ENCODE results near the gene DNAJC13. TPM values are rescaled to one million over a fixed set of nuclear protein-coding genes. Genes with fewer than 3 reads are reported as not detected.

Gene DNAJC13
- total RNA-seq, 1 experiment from 2014 or later, result 18.1 TPM

GRCh38 chr3:132378846-132379245 is 38.5 kb upstream of the DNAJC13 start:
- Histone ChIP-seq H2BK15ac (ENCODE audit: low read depth, low read length) (0 out of 2 replicates have a peak overlapping the region, but pooled peaks have one; percentile 38), H3K4ac (ENCODE audit: low read depth, low read length) (no peak overlapping the region), H3T11ph (ENCODE audit: low read length) (no peak overlapping the region), H2AFZ (ENCODE audit: low read length) (no peak overlapping the region), H2BK12ac (ENCODE audit: insufficient read length, low read depth, low read length) (peak overlapping the region; percentile 74), H4K91ac (ENCODE audit: insufficient read length, low read depth, low read length) (no peak overlapping the region), H3K79me1 (ENCODE audit: insufficient read depth, low read depth, low read length, poor library complexity, severe bottlenecking) (no peaks in the 10 kb centered on the region), H4K20me1 (ENCODE audit: control insufficient read depth, insufficient read depth, insufficient read length) (no peaks in the 10 kb centered on the region), H3K27me3 (ENCODE audit: insufficient read depth, low read length) (no peaks in the 10 kb centered on the region), H3K4me2 (ENCODE audit: insufficient read depth, insufficient read length, low read length) (no peak overlapping the region), H3K9ac (ENCODE audit: extremely low read depth, insufficient read length, low read length) (no peak overlapping the region), H3K79me2 (ENCODE audit: insufficient read depth, low read length) (no peaks in the 10 kb centered on the region), H2BK5ac (ENCODE audit: insufficient read length, low read length) (no peak overlapping the region), H3K56ac (ENCODE audit: insufficient read length, low read depth, low read length) (no peak overlapping the region), H2BK20ac (ENCODE audit: low read depth, low read length, poor library complexity, severe bottlenecking) (no peak overlapping the region), H4K5ac (ENCODE audit: insufficient read length, low read depth, low read length) (no peak overlapping the region), H3K18ac (ENCODE audit: insufficient read length, low read depth, low read length) (no peak overlapping the region), H4K8ac (replicated peaks; ENCODE audit: insufficient read length, low read depth, low read length) (no peak overlapping the region), H3K14ac (ENCODE audit: insufficient read depth, low read length) (no peak overlapping the region), H3K27ac (ENCODE audit: insufficient read length, low read depth, low read length) (no peak overlapping the region), H2AK5ac (ENCODE audit: insufficient read length, low read length) (no peak overlapping the region), H3K23me2 (ENCODE audit: insufficient read length, low read depth, low read length, poor library complexity, severe bottlenecking) (no peaks in the 10 kb centered on the region), H3K4me1 (ENCODE audit: insufficient read depth, low read length) (peaks cover 11% of the 10 kb centered on the region; the same call in 1 of the 2 replicates), H3K23ac (ENCODE audit: insufficient read length, low read depth, low read length) (no peak overlapping the region), H2BK120ac (ENCODE audit: low read depth, low read length, poor library complexity, severe bottlenecking) (no peak overlapping the region), H3K9me3 (ENCODE audit: control insufficient read depth, low read depth, low read length) (no peaks in the 10 kb centered on the region)
- DNase-seq, result no peak
- peaks cover 9 to 34% (median 14%) of the 10 kb centered on the region in 3 experiments for H3K36me3 Mint-ChIP-seq (ENCODE audit: insufficient read depth in 1 of 3, low read depth in 3 of 3)
- no CpG with 5 or more reads among the region's 2 CpGs for WGBS (ENCODE audit: extremely low coverage, insufficient read length, low lambda C conversion rate)
- no peak for TF ChIP-seq CTCF (conservative IDR thresholded peaks at IDR 0.05)
- H3K27ac Mint-ChIP-seq, result no peak overlapping the region; a peak in 2 of 7 replicates
- H3K4me1 Mint-ChIP-seq, result peaks cover 50 to 64% of the 10 kb centered on the region in 2 experiments
- no peak overlapping the region for H3K4me3 Mint-ChIP-seq
- peaks cover 2% of the 10 kb centered on the region; the same call in 1 of the 2 replicates for H3K27me3 Mint-ChIP-seq (ENCODE audit: low read depth)
- H3K9me3 Mint-ChIP-seq, result peaks cover 10 to 20% of the 10 kb centered on the region in 2 experiments
